ENCODE measurements around the gene HYAL2. TPM values are rescaled to one million over a fixed set of nuclear protein-coding genes. Genes with fewer than 3 reads are reported as not detected.
A peak's percentile ranks its signal among the peaks of the same experiment; 100 is the strongest.
"Not testable (repeated sequence)": the region's sequence is repeated elsewhere in the genome, so short reads cannot be mapped to it uniquely, and the experiment has no call there.

HYAL2 gene
- total RNA-seq, 3 donors from 2014 or later, result 66.0 to 215 (median 96.0) TPM

GRCh38 chr3:50290161-50290641 lies 32.3 kb downstream of the HYAL2 start:
- Histone ChIP-seq H3K27me3 (no peaks in the 10 kb centered on the region), H3K4me1 (peaks cover 5% of the 10 kb centered on the region in 2 donors), H3K9me3 (no peaks in the 10 kb centered on the region), H3K4me3 (no peak overlapping the region), H3K36me3 (no peaks in the 10 kb centered on the region), H3K27ac (peak overlapping the region in 1 of 2 donors; percentile 12)
- no peak for DNase-seq (ENCODE audit: low spot score in 2 of 2)
- TF ChIP-seq POLR2A (IDR thresholded peaks at IDR 0.05) (no peak), CTCF (IDR thresholded peaks at IDR 0.05) (no peak)
- intact Hi-C loops (cut with DNase I; ENCODE audit: low total_unique reads), result no loop called here

- TF ChIP-seq POLR2A (IDR thresholded peaks at IDR 0.05) (no peak), CTCF (IDR thresholded peaks at IDR 0.05) (no peak), POLR2AphosphoS5 (IDR thresholded peaks at IDR 0.05) (no peak)
- DNase-seq (ENCODE audit: low spot score in 2 of 2), result no peak
- Histone ChIP-seq H3K9me3 (no peaks in the 10 kb centered on the region), H3K4me1 (peaks cover 5% of the 10 kb centered on the region in 2 donors), H3K27ac (no peak overlapping the region), H3K27me3 (no peaks in the 10 kb centered on the region), H3K36me3 (no peaks in the 10 kb centered on the region), H3K4me3 (no peak overlapping the region)
- intact Hi-C loops (cut with DNase I; ENCODE audit: low total_unique reads), result no loop called here
Measured at GRCh38 chr3:50289130-50289529, 33.4 kb downstream of the HYAL2 start.

DNA sequence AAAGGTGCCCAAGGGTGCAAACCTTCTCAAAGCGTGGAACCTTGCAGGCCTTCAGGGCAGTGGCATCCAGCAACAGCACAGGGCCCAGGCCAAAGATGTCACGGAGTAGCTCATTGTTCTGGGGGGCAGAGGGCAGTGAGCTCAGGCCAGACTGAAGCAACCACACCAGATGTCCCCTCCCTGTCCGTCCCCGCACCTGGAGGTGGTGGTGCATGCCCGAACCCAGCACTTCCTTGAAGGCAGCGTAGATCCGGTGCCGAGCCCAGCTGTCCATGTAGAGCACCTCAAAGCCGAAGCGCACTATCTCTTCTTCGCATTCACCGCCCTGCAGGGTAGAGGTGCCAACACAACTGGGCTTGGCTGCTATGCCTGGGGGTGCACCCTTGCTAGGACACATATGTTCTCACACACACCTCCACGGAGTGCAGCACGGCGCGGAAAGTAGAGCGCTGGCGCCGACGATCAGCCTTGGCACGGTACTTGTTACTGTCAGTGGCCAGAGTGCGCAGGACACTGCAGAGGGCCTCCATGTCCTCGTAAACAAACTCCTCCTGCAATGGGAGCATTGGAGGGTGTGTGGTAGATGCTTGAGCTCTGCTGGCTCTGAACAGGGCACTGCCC lies 34.0 kb downstream of the HYAL2 start:
- TF ChIP-seq POLR2AphosphoS5 (IDR thresholded peaks at IDR 0.05) (no peak), CTCF (IDR thresholded peaks at IDR 0.05) (no peak), POLR2A (IDR thresholded peaks at IDR 0.05) (no peak)

DNA sequence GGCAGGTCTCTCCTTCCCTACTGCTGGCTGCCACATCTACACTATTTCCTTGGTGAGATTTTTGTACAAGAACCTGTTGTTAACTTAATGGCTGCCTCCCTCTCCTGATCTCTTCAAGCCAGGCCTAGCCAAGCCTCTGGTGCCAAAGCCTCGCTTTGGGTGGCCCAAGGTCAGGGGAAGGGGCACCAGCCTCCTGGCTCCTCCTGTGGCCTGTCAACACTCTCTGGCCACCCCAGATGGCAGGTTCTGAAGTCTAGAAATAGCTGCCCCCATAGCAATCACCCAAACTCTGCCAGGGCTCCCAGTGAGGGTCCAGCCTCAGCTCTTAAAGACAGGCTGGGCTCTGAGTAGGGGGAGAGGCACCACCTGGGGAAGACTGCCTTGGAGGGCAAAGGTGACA lies 35.3 kb downstream of the HYAL2 start:
- TF ChIP-seq CTCF (IDR thresholded peaks at IDR 0.05) (no peak), POLR2A (IDR thresholded peaks at IDR 0.05) (no peak), POLR2AphosphoS5 (IDR thresholded peaks at IDR 0.05) (no peak)
- DNase-seq (ENCODE audit: low spot score in 2 of 2), result no peak
- H3K4me1 ChIP-seq, result peaks cover 0 to 5% of the 10 kb centered on the region in 2 donors

More for the DNA sequence above, 34.0 kb downstream of the HYAL2 start:
- Histone ChIP-seq H3K9me3 (no peaks in the 10 kb centered on the region), H3K36me3 (no peaks in the 10 kb centered on the region), H3K27me3 (no peaks in the 10 kb centered on the region), H3K27ac (no peak overlapping the region), H3K4me3 (no peak overlapping the region), H3K4me1 (peaks cover 5% of the 10 kb centered on the region in 2 donors)
- no peak for DNase-seq (ENCODE audit: low spot score in 2 of 2)
- intact Hi-C loops (cut with DNase I; ENCODE audit: low total_unique reads), result no loop called here

GRCh38 chr3:50286322-50287227 lies 36.0 kb downstream of the HYAL2 start:
- H3K9me3 ChIP-seq, result no peaks in the 10 kb centered on the region
- intact Hi-C loops (cut with DNase I; ENCODE audit: low total_unique reads), result no loop called here
- H3K27me3 ChIP-seq, result no peaks in the 10 kb centered on the region
- peaks cover 0 to 5% of the 10 kb centered on the region in 2 donors for H3K4me1 ChIP-seq
- H3K4me3 ChIP-seq, result no peak overlapping the region
- H3K36me3 ChIP-seq, result no peaks in the 10 kb centered on the region
- DNase-seq (ENCODE audit: low spot score in 2 of 2), result no peak
- TF ChIP-seq POLR2A (IDR thresholded peaks at IDR 0.05) (no peak), CTCF (IDR thresholded peaks at IDR 0.05) (no peak), POLR2AphosphoS5 (IDR thresholded peaks at IDR 0.05) (no peak)
- H3K27ac ChIP-seq, result no peak overlapping the region

More for the DNA sequence above, 35.3 kb downstream of the HYAL2 start:
- H3K36me3 ChIP-seq, result no peaks in the 10 kb centered on the region
- no peak overlapping the region for H3K27ac ChIP-seq
- H3K9me3 ChIP-seq, result no peaks in the 10 kb centered on the region
- no peaks in the 10 kb centered on the region for H3K27me3 ChIP-seq
- intact Hi-C loops (cut with DNase I; ENCODE audit: low total_unique reads), result no loop called here
- no peak overlapping the region for H3K4me3 ChIP-seq

GRCh38 chr3:50284121-50284520 lies 38.4 kb downstream of the HYAL2 start:
- H3K4me1 ChIP-seq; H3K4me3 ChIP-seq; H3K36me3 ChIP-seq; H3K27me3 ChIP-seq; intact Hi-C loops (cut with DNase I; ENCODE audit: low total_unique reads); H3K27ac ChIP-seq; H3K9me3 ChIP-seq; DNase-seq (ENCODE audit: low spot score in 2 of 2): not testable (repeated sequence)
